AG04450 (cell line): Measurements from ENCODE around the gene NSD1. TPM values are rescaled to one million over a fixed set of nuclear protein-coding genes. Genes with fewer than 3 reads are reported as not detected.
A peak's percentile ranks its signal among the peaks of the same experiment; 100 is the strongest.

Experiments used
- CTCF ChIA-PET: fragments of 300-600, 350-600 bp; formaldehyde crosslinking; extraction: SDS; loops from one replicate; lab custom pipeline; 2022; ENCODE audit warnings: antibody characterized with exemption, inconsistent platforms; lab: Charles Lee
- POLR2A ChIA-PET: fragments of 350-600 bp; formaldehyde crosslinking; extraction: SDS; loops from one replicate; lab custom pipeline; 2021; ENCODE audit warnings: antibody characterized with exemption, inconsistent platforms; lab: Yijun Ruan, JAX
- DNase-seq: peaks from one replicate; pipeline ENCODE4 v3.0.0-alpha.2; 2011; ENCODE audit warnings: low read depth, low spot score
- H3K27ac ChIP-seq: one replicate; pipeline ENCODE4 v1.5.1; 2012; ENCODE audit warnings: low read depth, low read length, control low read depth
- H3K27me3 ChIP-seq: one replicate; pipeline ENCODE4 v1.6.0; 2012; ENCODE audit warnings: low read length; ENCODE audit not compliant: control insufficient read depth, insufficient read depth
- H3K4me3 ChIP-seq: 2 replicates; pipeline ENCODE4 v1.5.1; 2011; ENCODE audit warnings: mild to moderate bottlenecking, low read depth, low read length, control low read depth
- H3K9me3 ChIP-seq: 2 replicates; pipeline ENCODE4 v1.5.1; 2012; ENCODE audit warnings: low read length; ENCODE audit not compliant: control insufficient read depth, insufficient read depth
- CTCF ChIP-seq: IDR thresholded peaks from 2 replicates; pipeline ENCODE4 v1.5.1; 2011; ENCODE audit warnings: low read depth, low read length, control low read depth, inconsistent platforms
- polyA plus RNA-seq: library from polyadenylated mRNA; depleted of rRNA; stranded (reverse); fragments of >200 nt; gene quantifications from 2 replicates; pipeline ENCODE4 v1.2.3, GENCODE V29; 2011

Gene NSD1
- polyA plus RNA-seq, 1 experiment = 33.4 TPM

GRCh38 chr5:177189965-177190364 lies 56.4 kb downstream of the NSD1 start:
- no peak for DNase-seq
- no peaks in the 10 kb centered on the region for H3K27me3 ChIP-seq
- H3K4me3 ChIP-seq = no peak overlapping the region
- ChIA-PET POLR2A (no interaction called here), CTCF (no interaction called here)
- no peak for TF ChIP-seq CTCF
- no peaks in the 10 kb centered on the region for H3K9me3 ChIP-seq
- no peak overlapping the region for H3K27ac ChIP-seq

- DNase-seq = peak; percentile 66
- ChIA-PET CTCF (interaction anchor here (0.7 kb wide), 2 partner anchors 26 to 171 kb away, joined by 3 to 9 read pairs; no protein-coding TSS in a partner anchor), POLR2A (interaction anchor here (0.7 kb wide), 5 partner anchors 32 to 298 kb away, joined by 3 to 12 read pairs (median 8); no protein-coding TSS in a partner anchor)
- Histone ChIP-seq H3K9me3 (no peaks in the 10 kb centered on the region), H3K27ac (peak overlapping the region; percentile 39), H3K4me3 (no peak overlapping the region), H3K27me3 (no peaks in the 10 kb centered on the region)
- no peak for TF ChIP-seq CTCF
Observed at GRCh38 chr5:177194268-177194667, 60.7 kb downstream of the NSD1 start.

- H3K4me3 ChIP-seq = no peak overlapping the region
- ChIA-PET CTCF (no interaction called here), POLR2A (no interaction called here)
- TF ChIP-seq CTCF = no peak
- DNase-seq = no peak
- H3K27ac ChIP-seq = no peak overlapping the region
- H3K9me3 ChIP-seq = no peaks in the 10 kb centered on the region
- H3K27me3 ChIP-seq = no peaks in the 10 kb centered on the region
Observed at GRCh38 chr5:177195307-177195952, 61.9 kb downstream of the NSD1 start.

- Histone ChIP-seq H3K27me3 (no peaks in the 10 kb centered on the region), H3K9me3 (no peaks in the 10 kb centered on the region), H3K27ac (no peak overlapping the region), H3K4me3 (no peak overlapping the region)
- TF ChIP-seq CTCF = no peak
- CTCF ChIA-PET = no interaction called here
- DNase-seq = no peak
- POLR2A ChIA-PET = no interaction called here
Observed at GRCh38 chr5:177198738-177199137, 65.2 kb downstream of the NSD1 start.

- no peak overlapping the region for H3K4me3 ChIP-seq
- H3K27me3 ChIP-seq = no peaks in the 10 kb centered on the region
- POLR2A ChIA-PET = no interaction called here
- TF ChIP-seq CTCF = no peak
- CTCF ChIA-PET = interaction anchor here (0.6 kb wide), 1 partner anchor 86 kb away, joined by 3 read pairs; no protein-coding TSS in a partner anchor
- no peak overlapping the region for H3K27ac ChIP-seq
- no peaks in the 10 kb centered on the region for H3K9me3 ChIP-seq
- no peak for DNase-seq
Observed at GRCh38 chr5:177204281-177204680, 70.7 kb downstream of the NSD1 start.
